Measurements from ENCODE around the gene HBD. TPM values are rescaled to one million over a fixed set of nuclear protein-coding genes. Genes with fewer than 3 reads are reported as not detected.
A peak's percentile ranks its signal among the peaks of the same experiment; 100 is the strongest.

Gene HBD
- total RNA-seq, 1 experiment from 2014 or later: not detected

- H3K4me3 ChIP-seq: no peak within 1 kb of the TSS
- no peak for DNase-seq
- H3K27me3 ChIP-seq: no peaks in the 10 kb centered on the region
- H3K36me3 ChIP-seq: no peaks in the 10 kb centered on the region
- no peaks in the 10 kb centered on the region for H3K9me3 ChIP-seq
Observed at GRCh38 chr11:5226732-5227310, 7.5 kb downstream of the HBD start, which contains the start of gene HBB. HBB (minus strand) TSS chr11:5227071; CDS start chr11:5227021, 50 bp downstream.

- Histone ChIP-seq H3K9me3 (no peaks in the 10 kb centered on the region), H3K27me3 (no peaks in the 10 kb centered on the region), H3K36me3 (no peaks in the 10 kb centered on the region), H3K4me3 (no peak overlapping the region)
- no peak for DNase-seq
Observed at GRCh38 chr11:5225480-5225871, 8.8 kb downstream of the HBD start.

DNA sequence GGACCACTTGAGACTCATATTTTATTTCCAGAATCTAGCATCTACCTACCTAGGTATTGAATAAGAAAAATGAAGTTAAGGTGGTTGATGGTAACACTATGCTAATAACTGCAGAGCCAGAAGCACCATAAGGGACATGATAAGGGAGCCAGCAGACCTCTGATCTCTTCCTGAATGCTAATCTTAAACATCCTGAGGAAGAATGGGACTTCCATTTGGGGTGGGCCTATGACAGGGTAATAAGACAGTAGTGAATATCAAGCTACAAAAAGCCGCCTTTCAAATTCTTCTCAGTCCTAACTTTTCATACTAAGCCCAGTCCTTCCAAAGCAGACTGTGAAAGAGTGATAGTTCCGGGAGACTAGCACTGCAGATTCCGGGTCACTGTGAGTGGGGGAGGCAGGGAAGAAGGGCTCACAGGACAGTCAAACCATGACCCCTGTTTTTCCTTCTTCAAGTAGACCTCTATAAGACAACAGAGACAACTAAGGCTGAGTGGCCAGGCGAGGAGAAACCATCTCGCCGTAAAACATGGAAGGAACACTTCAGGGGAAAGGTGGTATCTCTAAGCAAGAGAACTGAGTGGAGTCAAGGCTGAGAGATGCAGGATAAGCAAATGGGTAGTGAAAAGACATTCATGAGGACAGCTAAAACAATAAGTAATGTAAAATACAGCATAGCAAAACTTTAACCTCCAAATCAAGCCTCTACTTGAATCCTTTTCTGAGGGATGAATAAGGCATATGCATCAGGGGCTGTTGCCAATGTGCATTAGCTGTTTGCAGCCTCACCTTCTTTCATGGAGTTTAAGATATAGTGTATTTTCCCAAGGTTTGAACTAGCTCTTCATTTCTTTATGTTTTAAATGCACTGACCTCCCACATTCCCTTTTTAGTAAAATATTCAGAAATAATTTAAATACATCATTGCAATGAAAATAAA lies 9.5 kb downstream of the HBD start:
- Histone ChIP-seq H3K4me3 (no peak overlapping the region), H3K9me3 (no peaks in the 10 kb centered on the region), H3K27me3 (no peaks in the 10 kb centered on the region), H3K36me3 (no peaks in the 10 kb centered on the region)
- no peak for DNase-seq

DNA sequence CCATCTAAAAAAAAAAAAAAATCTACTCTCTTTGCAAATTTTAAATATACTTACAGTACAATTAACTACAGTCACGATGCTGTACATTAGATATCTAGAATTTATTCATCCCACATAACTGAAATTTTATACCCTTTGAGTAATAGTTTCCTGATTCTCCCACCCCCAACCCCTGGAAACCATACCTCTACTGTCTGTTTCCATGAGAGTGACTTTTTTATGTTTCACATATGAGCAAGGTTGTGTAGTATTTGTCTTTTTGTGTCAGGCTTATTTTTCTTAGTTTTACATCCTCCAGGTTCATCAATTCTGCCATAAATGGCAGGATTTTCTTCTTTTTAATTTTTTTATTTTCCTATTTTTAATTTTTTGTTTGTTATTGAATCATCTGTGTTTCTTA lies 10.6 kb downstream of the HBD start:
- no peaks in the 10 kb centered on the region for H3K36me3 ChIP-seq
- H3K27me3 ChIP-seq: no peaks in the 10 kb centered on the region
- H3K4me3 ChIP-seq: no peak overlapping the region
- no peak for DNase-seq
- H3K9me3 ChIP-seq: no peaks in the 10 kb centered on the region

DNA sequence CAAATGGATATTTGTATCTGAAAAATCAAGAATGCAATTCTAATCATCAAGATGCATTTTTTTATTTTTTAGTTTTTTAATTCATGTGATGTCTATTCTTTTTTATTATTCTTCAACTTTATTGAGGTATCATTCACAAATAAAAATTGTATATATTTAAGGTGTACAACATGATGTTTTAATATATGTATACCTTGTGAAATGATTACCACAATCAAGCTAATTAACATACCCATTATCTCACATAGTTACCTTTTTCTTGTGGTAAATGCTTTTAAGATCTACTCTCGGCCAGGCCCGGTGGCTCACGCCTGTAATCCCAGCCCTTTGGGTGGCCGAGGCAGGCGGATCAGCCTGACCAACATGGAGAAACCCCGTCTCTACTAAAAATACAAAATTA lies 11.1 kb downstream of the HBD start:
- Histone ChIP-seq H3K36me3 (no peaks in the 10 kb centered on the region), H3K9me3 (no peaks in the 10 kb centered on the region), H3K27me3 (no peaks in the 10 kb centered on the region), H3K4me3 (no peak overlapping the region)
- DNase-seq: no peak

GRCh38 chr11:5210376-5210885 lies 23.9 kb downstream of the HBD start:
- Histone ChIP-seq H3K27me3 (no peaks in the 10 kb centered on the region), H3K4me3 (no peak overlapping the region), H3K36me3 (no peaks in the 10 kb centered on the region), H3K9me3 (no peaks in the 10 kb centered on the region)
- DNase-seq: no peak

- Histone ChIP-seq H3K27me3 (no peaks in the 10 kb centered on the region), H3K9me3 (no peaks in the 10 kb centered on the region), H3K4me3 (no peak overlapping the region), H3K36me3 (no peaks in the 10 kb centered on the region)
- peak; percentile 23 for DNase-seq
Observed at GRCh38 chr11:5204787-5205186, 29.5 kb downstream of the HBD start.

DNA sequence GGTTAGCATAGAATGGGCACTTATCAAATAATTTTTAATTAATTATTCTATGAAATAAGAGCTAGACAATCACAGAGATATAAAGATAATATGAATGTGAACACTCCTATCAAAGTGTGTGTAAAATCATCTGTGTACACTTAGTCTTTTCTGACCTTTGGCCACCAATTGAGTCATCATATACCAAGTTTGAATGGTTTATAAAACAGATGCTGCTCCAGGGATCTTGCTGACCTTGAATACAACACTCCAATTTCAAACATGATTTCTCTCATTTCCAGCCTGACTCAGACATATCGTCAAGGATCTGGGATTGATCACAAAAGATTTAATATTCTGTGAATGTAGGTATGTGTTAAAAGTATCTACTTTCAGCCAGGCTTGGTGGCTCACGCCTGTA lies 30.9 kb downstream of the HBD start:
- DNase-seq: no peak
- Histone ChIP-seq H3K36me3 (no peaks in the 10 kb centered on the region), H3K27me3 (no peaks in the 10 kb centered on the region), H3K4me3 (no peak overlapping the region), H3K9me3 (no peaks in the 10 kb centered on the region)

GRCh38 chr11:5200582-5200981 lies 33.7 kb downstream of the HBD start, which contains the start of gene OR51V1:
OR51V1 (minus strand) TSS chr11:5200682; CDS start chr11:5200682, 0 bp downstream.
- no peaks in the 10 kb centered on the region for H3K36me3 ChIP-seq
- H3K27me3 ChIP-seq: no peaks in the 10 kb centered on the region
- no peaks in the 10 kb centered on the region for H3K9me3 ChIP-seq
- DNase-seq: no peak
- H3K4me3 ChIP-seq: no peak within 1 kb of the TSS

- H3K27me3 ChIP-seq: no peaks in the 10 kb centered on the region
- no peak for DNase-seq
- no peak overlapping the region for H3K4me3 ChIP-seq
- no peaks in the 10 kb centered on the region for H3K36me3 ChIP-seq
- H3K9me3 ChIP-seq: no peaks in the 10 kb centered on the region; the same call in 1 of the 2 replicates
Observed at GRCh38 chr11:5198285-5198684, 36.0 kb downstream of the HBD start.

GRCh38 chr11:5197536-5197935 lies 36.7 kb downstream of the HBD start:
- Histone ChIP-seq H3K27me3 (no peaks in the 10 kb centered on the region), H3K4me3 (no peak overlapping the region), H3K9me3 (no peaks in the 10 kb centered on the region; the same call in 1 of the 2 replicates), H3K36me3 (no peaks in the 10 kb centered on the region)
- DNase-seq: no peak

- Histone ChIP-seq H3K36me3 (no peaks in the 10 kb centered on the region), H3K27me3 (no peaks in the 10 kb centered on the region), H3K4me3 (no peak overlapping the region), H3K9me3 (no peaks in the 10 kb centered on the region; the same call in 1 of the 2 replicates)
- DNase-seq: no peak
Observed at GRCh38 chr11:5196731-5197130, 37.6 kb downstream of the HBD start.

- Histone ChIP-seq H3K27me3 (no peaks in the 10 kb centered on the region), H3K4me3 (no peak overlapping the region), H3K9me3 (no peaks in the 10 kb centered on the region; the same call in 1 of the 2 replicates), H3K36me3 (no peaks in the 10 kb centered on the region)
- no peak for DNase-seq
Observed at GRCh38 chr11:5196067-5196466, 38.2 kb downstream of the HBD start.

DNA sequence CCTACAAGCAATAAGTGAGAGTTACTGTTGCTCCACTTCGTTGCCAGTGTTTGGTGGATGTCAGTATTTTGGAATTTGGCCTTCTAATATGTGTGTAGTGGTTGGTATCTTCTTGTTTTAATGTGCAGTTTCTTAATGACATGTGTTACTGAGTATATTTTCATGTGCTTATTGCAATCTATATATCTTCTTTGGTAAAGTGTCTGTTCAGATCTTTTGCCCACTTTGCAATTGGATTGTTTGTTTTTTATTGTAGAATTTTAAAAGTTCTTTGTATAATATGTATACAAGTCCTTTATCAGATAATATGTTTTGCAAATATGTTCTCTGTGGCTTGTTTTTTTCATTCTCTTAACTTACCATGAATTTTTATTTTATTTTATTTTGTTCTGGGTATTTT lies 41.5 kb downstream of the HBD start:
- no peak overlapping the region for H3K4me3 ChIP-seq
- H3K36me3 ChIP-seq: no peaks in the 10 kb centered on the region
- DNase-seq: no peak
- H3K27me3 ChIP-seq: no peaks in the 10 kb centered on the region
- H3K9me3 ChIP-seq: no peaks in the 10 kb centered on the region; the same call in 1 of the 2 replicates

GRCh38 chr11:5188201-5188600 lies 46.1 kb downstream of the HBD start:
- Histone ChIP-seq H3K36me3 (no peaks in the 10 kb centered on the region), H3K9me3 (no peaks in the 10 kb centered on the region), H3K27me3 (no peaks in the 10 kb centered on the region), H3K4me3 (no peak overlapping the region)
- DNase-seq: no peak
